K562 (cell line): ENCODE measurements around the gene COL6A2. TPM values are rescaled to one million over a fixed set of nuclear protein-coding genes. Genes with fewer than 3 reads are reported as not detected.

Experiments
- ATAC-seq: fragments of 200-7000 bp; cut with Tn5 transposase; 3 replicates; pipeline ENCODE4 v1.9.1; 2020; ENCODE audit warnings: moderate library complexity
- BruUV-seq: library from RNA; stranded (reverse); fragments of 400-500 nt; replicated peaks from 2 replicates; lab custom pipeline; 2021; lab: Mats Ljungman, UMichigan
- CTCF ChIA-PET: fragments of 300-600 bp; formaldehyde crosslinking; extraction: SDS; loops from one replicate; lab custom pipeline; 2021; ENCODE audit warnings: low intra/inter-chr PET ratio; lab: Yijun Ruan, JAX
- POLR2A ChIA-PET: fragments of 300-600, 350-650 bp; sonication (Branson Sonifier 250); formaldehyde crosslinking; extraction: SDS; loops from one replicate; lab custom pipeline; 2021; ENCODE audit warnings: antibody characterized with exemption, inconsistent platforms; lab: Yijun Ruan, JAX
- DNase-seq, 4 experiments: peaks; one replicate each; pipeline versions ENCODE4 v3.0.0 to v3.0.0-alpha.2; 2011 to 2018; ENCODE audit warnings: low spot score in 3 of 4, mixed read lengths in 3 of 4; ENCODE audit errors: extremely low read depth in 1 of 4
- FAIRE-seq: peaks from 2 replicates; lab custom pipeline; 2011; peaks lifted over from hg19 to GRCh38; lab: Jason Lieb, UNC
- H2AFZ ChIP-seq: 2 replicates; pipeline ENCODE4 v1.6.0; 2011; ENCODE audit warnings: low read depth, low read length, control low read depth, inconsistent platforms
- H3K27ac ChIP-seq: fragments of 200-600 bp; 3 replicates; pipeline ENCODE4 v1.8.0; 2011; ENCODE audit warnings: low read depth, mild to moderate bottlenecking, control low read depth, inconsistent platforms, low read length, moderate library complexity, mixed read lengths; ENCODE audit errors: extremely low read depth
- H3K27me3 ChIP-seq, 2 experiments: fragments of 300-600 bp in 1 of 2; 2 replicates in 1 of 2; 3 replicates in 1 of 2; pipeline versions ENCODE4 v1.6.0 to v1.8.0; 2011; ENCODE audit warnings: inconsistent platforms in 2 of 2, low read length in 2 of 2, mild to moderate bottlenecking in 1 of 2, mixed read lengths in 1 of 2, moderate library complexity in 1 of 2; ENCODE audit not compliant: control insufficient read depth in 2 of 2, insufficient read depth in 2 of 2
- H3K36me3 ChIP-seq: fragments of 300-600 bp; 3 replicates; pipeline ENCODE4 v1.8.0; 2011; ENCODE audit warnings: mild to moderate bottlenecking, low read length, inconsistent platforms; ENCODE audit not compliant: control insufficient read depth, insufficient read depth
- H3K4me1 ChIP-seq, 2 experiments: fragments of 200-600 bp in 1 of 2; replicated peaks in 1 of 2; 2 replicates in 1 of 2; 3 replicates in 1 of 2; pipeline versions ENCODE4 v1.5.1 to v1.8.0; 2011; ENCODE audit warnings: inconsistent platforms in 2 of 2, low read length in 2 of 2, mild to moderate bottlenecking in 1 of 2, mixed read lengths in 1 of 2, moderate library complexity in 1 of 2; ENCODE audit not compliant: control insufficient read depth in 2 of 2, insufficient read depth in 2 of 2
- H3K4me2 ChIP-seq: 2 replicates; pipeline ENCODE4 v1.6.1; 2011; ENCODE audit warnings: low read length, control low read depth, inconsistent platforms, mixed read lengths; ENCODE audit not compliant: insufficient read depth
- H3K4me3 ChIP-seq: fragments of 200-600 bp; sonication (generic), shearing (Covaris generic); 2 replicates; pipeline ENCODE4 v1.5.1; 2016; ENCODE audit warnings: control low read depth, inconsistent platforms
- H3K79me2 ChIP-seq: fragments of 200-600 bp; 3 replicates; pipeline ENCODE4 v1.8.0; 2011; ENCODE audit warnings: low read length, inconsistent platforms; ENCODE audit not compliant: control insufficient read depth, insufficient read depth
- H3K9ac ChIP-seq, 2 experiments: 2 replicates each; pipeline versions ENCODE4 v1.6.0 to v1.6.1; 2011; ENCODE audit warnings: low read depth in 2 of 2, low read length in 2 of 2, control low read depth in 1 of 2, inconsistent platforms in 1 of 2, mild to moderate bottlenecking in 1 of 2, mixed read lengths in 1 of 2; ENCODE audit not compliant: insufficient read depth in 1 of 2
- H3K9me1 ChIP-seq: one replicate; pipeline ENCODE4 v1.6.0; 2011; ENCODE audit warnings: inconsistent platforms, mild to moderate bottlenecking, low read length, moderate library complexity; ENCODE audit not compliant: control insufficient read depth, insufficient read depth
- H3K9me3 ChIP-seq: replicated peaks from 2 replicates; pipeline ENCODE4 v1.5.1; 2011; ENCODE audit warnings: low read depth, low read length, inconsistent platforms; ENCODE audit not compliant: control insufficient read depth, insufficient read depth
- H4K20me1 ChIP-seq: replicated peaks from 2 replicates; pipeline ENCODE4 v1.6.1; 2011; ENCODE audit warnings: low read length, inconsistent platforms, mixed read lengths; ENCODE audit not compliant: control insufficient read depth, insufficient read depth
- PTTG1 ChIP-seq: fragments of 450-650 bp; IDR thresholded peaks from 2 replicates; pipeline ENCODE4 v1.6.1; 2016; ENCODE audit warnings: low read depth, mild to moderate bottlenecking, missing genetic modification characterization, missing compliant biosample characterization
- ZBTB43 ChIP-seq: sonication (generic); formaldehyde crosslinking; IDR thresholded peaks from 2 replicates; pipeline ENCODE4 v1.8.0; 2023; ENCODE audit warnings: mild to moderate bottlenecking, missing genetic modification reagents
- ZFP36 ChIP-seq: fragments of 150-350 bp; IDR thresholded peaks from 2 replicates; pipeline ENCODE4 v1.6.1; 2018; ENCODE audit warnings: low read length, low read depth; ENCODE audit not compliant: partially characterized antibody
- ZNF584 ChIP-seq: fragments of 200-800 bp; sonication (Bioruptor generic); IDR thresholded peaks from 2 replicates; pipeline ENCODE4 v1.6.1; 2016; ENCODE audit warnings: low read depth, mild to moderate bottlenecking, missing genetic modification characterization, missing compliant biosample characterization
- WGBS: fragments of 100-300 bp; shearing (Covaris generic); methylation state at CpG from one replicate; pipeline ENCODE4 v1.1.6; 2016; ENCODE audit warnings: low coverage, mixed read lengths; ENCODE audit not compliant: insufficient coverage; ENCODE audit errors: missing lambda C conversion rate; 5-methylcytosine and 5-hydroxymethylcytosine counted together
- in situ Hi-C: fragments of 300-500 bp; cut with MboI; formaldehyde crosslinking; loops from 4 replicates; pipeline ENCODE4 v1.15.0; 2018; ENCODE audit warnings: inconsistent platforms, mixed read lengths
- intact Hi-C: fragments of 100-400 bp; cut with micrococcal nuclease; formaldehyde crosslinking; loops from 2 replicates; pipeline ENCODE4 v1.14.2; 2022
- polyA plus RNA-seq, 8 experiments: library from polyadenylated mRNA; depleted of rRNA in 4 of 8; stranded (reverse) in 5 of 8; unstranded in 3 of 8; fragments of >200 nt; fragmentation: Nextera tagmentation in 2 of 8; fragmentation: Illumina TruSeq in 1 of 8; extraction: Ambion mirVana in 2 of 8; extraction: Trizol in 1 of 8; gene quantifications; 2 replicates each; pipeline versions ENCODE4 v1.2.1 to v1.2.3, GENCODE V29; 2011 to 2014; ENCODE audit warnings: inconsistent platforms in 1 of 8, missing spikeins in 1 of 8
- total RNA-seq, 7 experiments: library from RNA; depleted of rRNA in 6 of 7; stranded (reverse); fragments of >200 nt in 6 of 7; fragmentation: Illumina TruSeq in 2 of 7; extraction: Trizol in 2 of 7; gene quantifications; 2 replicates each; pipeline versions ENCODE4 v1.2.1 to v1.2.3, GENCODE V29; 2011 to 2021; ENCODE audit warnings: low replicate concordance in 1 of 7

Gene COL6A2
- total and polyA plus RNA-seq, 9 of the 15 experiments (the other 6 are each of a cell fraction or from before 2014, with no cell fraction given) = 0.07 to 1.1 (median 0.24) TPM; not detected in 3

- Histone ChIP-seq H3K27ac (no peak overlapping the region), H2AFZ (no peak overlapping the region), H3K4me1 (peaks cover 0 to 25% of the 10 kb centered on the region in 2 experiments; a peak in 3 of 5 replicates), H3K9me3 (no peaks in the 10 kb centered on the region; the same call in 1 of the 2 replicates), H3K9ac (no peak overlapping the region), H4K20me1 (no peaks in the 10 kb centered on the region), H3K4me2 (no peak overlapping the region), H3K9me1 (no peaks in the 10 kb centered on the region), H3K79me2 (no peaks in the 10 kb centered on the region), H3K27me3 (peaks cover 29 to 57% of the 10 kb centered on the region in 2 experiments), H3K4me3 (no peak overlapping the region), H3K36me3 (no peaks in the 10 kb centered on the region)
- DNase-seq (no peak), FAIRE-seq (no peak), ATAC-seq (no peak)
- intact Hi-C loops = no loop called here
- WGBS = 3% methylated on average over 7 of the region's 13 CpGs
- POLR2A ChIA-PET = no interaction called here
- BruUV-seq = no TSS peak
- CTCF ChIA-PET = no interaction called here
- TF ChIP-seq ZBTB43 (CRISPR knock-in tag) (peak; percentile 97), ZFP36 (no peak)
- in situ Hi-C loops = no loop called here
Observed at GRCh38 chr21:46069166-46069565, 28.7 kb upstream of the COL6A2 start.

GRCh38 chr21:46069719-46070279, 28.1 kb upstream of the COL6A2 start:
- FAIRE-seq = no peak

More at GRCh38 chr21:46069719-46070279, 28.1 kb upstream of the COL6A2 start:
- Histone ChIP-seq H3K9me1 (no peaks in the 10 kb centered on the region), H3K9ac (no peak overlapping the region), H3K36me3 (no peaks in the 10 kb centered on the region), H3K4me1 (peaks cover 0 to 24% of the 10 kb centered on the region in 2 experiments; a peak in 3 of 5 replicates), H2AFZ (no peak overlapping the region), H3K4me2 (no peak overlapping the region), H3K27ac (no peak overlapping the region), H3K4me3 (no peak overlapping the region), H4K20me1 (no peaks in the 10 kb centered on the region), H3K9me3 (no peaks in the 10 kb centered on the region; the same call in 1 of the 2 replicates), H3K27me3 (peaks cover 25 to 54% of the 10 kb centered on the region in 2 experiments), H3K79me2 (no peaks in the 10 kb centered on the region)
- POLR2A ChIA-PET = no interaction called here
- no peak for TF ChIP-seq ZNF584
- no peak for TF ChIP-seq PTTG1 (tag)
- no TSS peak for BruUV-seq
- WGBS = 10% methylated on average over 21 of the region's 21 CpGs
- CTCF ChIA-PET = no interaction called here
- DNase-seq (no peak), ATAC-seq (no peak)
- intact Hi-C loops (no loop called here), in situ Hi-C loops (no loop called here)
